ENCODE results near the gene EMD. TPM values are rescaled to one million over a fixed set of nuclear protein-coding genes. Genes with fewer than 3 reads are reported as not detected.

Gene EMD
- polyA plus RNA-seq, 1 donor (not counting 4 experiments of a cell fraction or from before 2014, with no cell fraction given) = 36.9 TPM

DNA sequence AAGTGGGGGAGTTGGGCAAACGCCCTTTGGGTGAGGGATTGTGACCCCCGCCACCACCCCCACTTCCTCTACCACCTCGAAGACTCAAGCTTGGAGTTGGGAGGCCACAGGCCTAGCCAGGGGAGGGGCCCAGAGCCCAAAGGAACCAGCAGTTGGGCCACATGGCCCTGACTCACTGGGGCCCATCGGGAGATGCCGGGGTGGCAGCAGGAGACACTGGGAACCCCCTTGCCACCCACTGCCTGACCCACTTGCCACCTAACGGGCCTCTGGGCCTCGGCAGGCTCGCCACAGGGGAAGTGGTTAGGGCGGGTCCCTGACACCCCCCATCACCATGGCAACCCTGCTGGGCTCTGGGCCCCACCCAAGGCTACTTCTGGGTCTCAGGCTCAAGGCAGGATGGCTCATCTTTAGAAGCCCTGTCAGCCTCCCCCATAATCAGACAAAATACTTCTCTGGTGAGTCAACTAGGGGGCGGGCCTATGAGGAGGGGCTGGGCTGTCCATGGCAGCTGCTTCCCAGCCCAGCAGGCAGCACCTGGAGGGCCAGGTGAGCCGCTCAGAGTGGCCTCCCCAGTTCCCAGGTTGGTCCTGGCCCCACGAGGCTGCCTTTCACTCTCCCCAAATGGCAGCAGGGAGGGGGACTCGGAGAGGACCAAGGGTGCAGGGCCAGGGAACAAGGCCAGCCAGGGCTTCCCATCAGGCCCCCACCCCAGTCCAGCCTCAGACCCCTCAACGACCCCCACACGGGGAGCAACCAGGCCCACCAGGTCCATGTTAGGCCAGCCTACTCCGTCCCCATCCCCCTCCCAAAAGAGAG, 10.3 kb upstream of the EMD start:
- Histone ChIP-seq H3K4me1 (ENCODE audit: control insufficient read depth, extremely low read depth, insufficient read depth, low read length) (peaks cover 32% of the 10 kb centered on the region), H3K79me2 (ENCODE audit: control insufficient read depth, insufficient read depth, low read length) (peaks cover 65% of the 10 kb centered on the region), H3K4me2 (ENCODE audit: control insufficient read depth, extremely low read depth, insufficient read depth, low read depth, low read length) (peak overlapping the region; percentile 73), H3K9me1 (ENCODE audit: control insufficient read depth, extremely low read depth, insufficient read depth, low read length) (no peaks in the 10 kb centered on the region), H3K27me3 (ENCODE audit: control insufficient read depth, extremely low read depth, insufficient read depth, low read length) (no peaks in the 10 kb centered on the region), H3K27ac (ENCODE audit: control insufficient read depth, insufficient read depth, low read length) (peak overlapping the region; percentile 90), H2AFZ (ENCODE audit: control insufficient read depth, low read length) (no peak overlapping the region), H3K9ac (ENCODE audit: control insufficient read depth, extremely low read depth, insufficient read depth, low read length) (peak overlapping the region; percentile 80), H3K4me3 (ENCODE audit: control insufficient read depth in 2 of 3, extremely low read depth in 1 of 3, insufficient read depth in 2 of 3, low read depth in 1 of 3, low read length in 3 of 3) (peak overlapping the region; percentile 49 to 68 (median 63)), H3K9me3 (ENCODE audit: control insufficient read depth, low read depth, low read length) (peaks cover under 1% of the 10 kb centered on the region), H3K36me3 (ENCODE audit: control insufficient read depth in 2 of 2, extremely low read depth in 1 of 2, insufficient read depth in 2 of 2, low read length in 2 of 2) (peaks cover 9 to 13% of the 10 kb centered on the region in 2 experiments), H4K20me1 (ENCODE audit: control insufficient read depth, extremely low read depth, insufficient read depth, low read length) (peaks cover 7% of the 10 kb centered on the region)
- DNase-seq (ENCODE audit: low read depth, low spot score) (peak; percentile 86), FAIRE-seq (no peak)
- TF ChIP-seq CTCF (optimal IDR thresholded peaks at IDR 0.05 in 1 of 3, IDR thresholded peaks at IDR 0.05 in 1 of 3, conservative IDR thresholded peaks at IDR 0.05 in 1 of 3; ENCODE audit: extremely low read depth in 1 of 3, insufficient read depth in 2 of 3, low read length in 3 of 3) (no peak), EZH2 (IDR thresholded peaks at IDR 0.05; ENCODE audit: low read length) (no peak)
- dilution Hi-C loops (cut with MboI; ENCODE audit: extremely low pct_ligation_motif_present, low sequenced_read_pairs) = no loop called here

- dilution Hi-C loops (cut with MboI; ENCODE audit: extremely low pct_ligation_motif_present, low sequenced_read_pairs) = no loop called here
- peaks cover 35% of the 10 kb centered on the region for H3K4me1 ChIP-seq (ENCODE audit: control insufficient read depth, extremely low read depth, insufficient read depth, low read length)
- no peak for FAIRE-seq
These were observed 9.4 kb upstream of the EMD start for GRCh38 chrX:154369449-154370299.

More at GRCh38 chrX:154369449-154370299, 9.4 kb upstream of the EMD start:
- H3K27ac ChIP-seq (ENCODE audit: control insufficient read depth, insufficient read depth, low read length) = peak overlapping the region; percentile 90
- H3K27me3 ChIP-seq (ENCODE audit: control insufficient read depth, extremely low read depth, insufficient read depth, low read length) = no peaks in the 10 kb centered on the region
- H4K20me1 ChIP-seq (ENCODE audit: control insufficient read depth, extremely low read depth, insufficient read depth, low read length) = peaks cover 7% of the 10 kb centered on the region
- peak; percentile 65 for DNase-seq (ENCODE audit: low read depth, low spot score)
- peaks cover 7 to 13% of the 10 kb centered on the region in 2 experiments for H3K36me3 ChIP-seq (ENCODE audit: control insufficient read depth in 2 of 2, extremely low read depth in 1 of 2, insufficient read depth in 2 of 2, low read length in 2 of 2)
- TF ChIP-seq CTCF (optimal IDR thresholded peaks at IDR 0.05 in 1 of 3, IDR thresholded peaks at IDR 0.05 in 1 of 3, conservative IDR thresholded peaks at IDR 0.05 in 1 of 3; ENCODE audit: extremely low read depth in 1 of 3, insufficient read depth in 2 of 3, low read length in 3 of 3) = no peak
- TF ChIP-seq EZH2 (IDR thresholded peaks at IDR 0.05; ENCODE audit: low read length) = no peak
- no peak overlapping the region for H2AFZ ChIP-seq (ENCODE audit: control insufficient read depth, low read length)
- peak overlapping the region; percentile 55 to 92 (median 68) for H3K4me3 ChIP-seq (ENCODE audit: control insufficient read depth in 2 of 3, extremely low read depth in 1 of 3, insufficient read depth in 2 of 3, low read depth in 1 of 3, low read length in 3 of 3)
- peak overlapping the region; percentile 72 for H3K4me2 ChIP-seq (ENCODE audit: control insufficient read depth, extremely low read depth, insufficient read depth, low read depth, low read length)
- no peaks in the 10 kb centered on the region for H3K9me1 ChIP-seq (ENCODE audit: control insufficient read depth, extremely low read depth, insufficient read depth, low read length)
- H3K9ac ChIP-seq (ENCODE audit: control insufficient read depth, extremely low read depth, insufficient read depth, low read length) = peak overlapping the region; percentile 80
- H3K79me2 ChIP-seq (ENCODE audit: control insufficient read depth, insufficient read depth, low read length) = peaks cover 57% of the 10 kb centered on the region
- peaks cover 2% of the 10 kb centered on the region for H3K9me3 ChIP-seq (ENCODE audit: control insufficient read depth, low read depth, low read length)

Measured in keratinocyte (primary cell).